ENCODE measurements around the gene RMC1.

GRCh38 chr18:23459530-23459921 is 43.8 kb upstream of the RMC1 start:
- TF ChIP-seq CTCF (IDR thresholded peaks at IDR 0.05; ENCODE audit: insufficient read depth, low read depth, low read length) (no peak), EZH2 (IDR thresholded peaks at IDR 0.05; ENCODE audit: insufficient read depth, low read length) (no peak)

All from astrocyte (in vitro differentiated cells and primary cell).